Neural crest cell (in vitro differentiated cells): ENCODE measurements around the gene LRP8. TPM values are rescaled to one million over a fixed set of nuclear protein-coding genes. Genes with fewer than 3 reads are reported as not detected.
A peak's percentile ranks its signal among the peaks of the same experiment; 100 is the strongest.

Experiments
- DNase-seq: peaks from one replicate; pipeline ENCODE4 v3.0.0; 2021; ENCODE audit warnings: low read depth, mixed read lengths, low spot score
- H3K27ac Mint-ChIP-seq: one replicate; pipeline ENCODE4 v1.8.0; 2021; ENCODE audit warnings: mild to moderate bottlenecking, mixed read lengths; ENCODE audit not compliant: unreplicated experiment
- H3K27me3 Mint-ChIP-seq: 2 replicates; pipeline ENCODE4 v1.8.0; 2021; ENCODE audit warnings: low read depth, mild to moderate bottlenecking, mixed read lengths
- H3K36me3 Mint-ChIP-seq: 2 replicates; pipeline ENCODE4 v1.8.0; 2021; ENCODE audit warnings: low read depth, mild to moderate bottlenecking, mixed read lengths
- H3K4me1 Mint-ChIP-seq: 2 replicates; pipeline ENCODE4 v1.8.0; 2021; ENCODE audit warnings: mixed read lengths
- H3K4me3 Mint-ChIP-seq: one replicate; pipeline ENCODE4 v1.8.0; 2021; ENCODE audit warnings: mild to moderate bottlenecking, mixed read lengths
- H3K9me3 Mint-ChIP-seq: 2 replicates; pipeline ENCODE4 v1.8.0; 2021; ENCODE audit warnings: mixed read lengths
- CTCF ChIP-seq: fragments of 200-600 bp; sonication (generic); conservative IDR thresholded peaks from 2 replicates; pipeline ENCODE4 v1.5.0; 2021; ENCODE audit warnings: antibody characterized with exemption, mild to moderate bottlenecking
- total RNA-seq: library from RNA; stranded (reverse); gene quantifications from 2 replicates; pipeline ENCODE4 v1.2.1, GENCODE V29; 2021

The LRP8 gene
- total RNA-seq, 1 donor from 2014 or later, result 49.7 TPM

GRCh38 chr1:53369761-53370160, 41.9 kb upstream of the LRP8 start:
- H3K4me1 Mint-ChIP-seq, result no peaks in the 10 kb centered on the region
- no peak overlapping the region for H3K4me3 Mint-ChIP-seq
- H3K27me3 Mint-ChIP-seq, result no peaks in the 10 kb centered on the region
- no peak overlapping the region for H3K27ac Mint-ChIP-seq
- H3K9me3 Mint-ChIP-seq, result no peaks in the 10 kb centered on the region
- no peak for TF ChIP-seq CTCF
- no peak for DNase-seq
- H3K36me3 Mint-ChIP-seq, result no peaks in the 10 kb centered on the region

- no peak for DNase-seq
- H3K4me1 Mint-ChIP-seq, result no peaks in the 10 kb centered on the region
- H3K9me3 Mint-ChIP-seq, result no peaks in the 10 kb centered on the region
- no peaks in the 10 kb centered on the region for H3K36me3 Mint-ChIP-seq
- no peak for TF ChIP-seq CTCF
- no peaks in the 10 kb centered on the region for H3K27me3 Mint-ChIP-seq
- no peak overlapping the region for H3K4me3 Mint-ChIP-seq
- no peak overlapping the region for H3K27ac Mint-ChIP-seq
Measured at GRCh38 chr1:53369034-53369750, 41.3 kb upstream of the LRP8 start.

GRCh38 chr1:53368314-53369033, 40.6 kb upstream of the LRP8 start:
- no peak for DNase-seq
- Mint-ChIP-seq H3K27me3 (no peaks in the 10 kb centered on the region), H3K4me3 (no peak overlapping the region), H3K4me1 (no peaks in the 10 kb centered on the region), H3K27ac (no peak overlapping the region), H3K36me3 (no peaks in the 10 kb centered on the region), H3K9me3 (no peaks in the 10 kb centered on the region)
- no peak for TF ChIP-seq CTCF

- H3K9me3 Mint-ChIP-seq, result no peaks in the 10 kb centered on the region
- no peaks in the 10 kb centered on the region for H3K27me3 Mint-ChIP-seq
- no peaks in the 10 kb centered on the region for H3K4me1 Mint-ChIP-seq
- no peak for TF ChIP-seq CTCF
- no peak for DNase-seq
- H3K36me3 Mint-ChIP-seq, result no peaks in the 10 kb centered on the region
- H3K27ac Mint-ChIP-seq, result peak overlapping the region; percentile 86
- H3K4me3 Mint-ChIP-seq, result no peak overlapping the region
Measured at GRCh38 chr1:53367503-53368313, 39.8 kb upstream of the LRP8 start.

GRCh38 chr1:53366901-53367502, 39.1 kb upstream of the LRP8 start:
- DNase-seq, result no peak
- Mint-ChIP-seq H3K27ac (no peak overlapping the region), H3K27me3 (no peaks in the 10 kb centered on the region), H3K36me3 (no peaks in the 10 kb centered on the region), H3K4me3 (no peak overlapping the region), H3K4me1 (no peaks in the 10 kb centered on the region), H3K9me3 (no peaks in the 10 kb centered on the region)
- TF ChIP-seq CTCF, result no peak
